Measurements from ENCODE around the gene RSPH1.

RSPH1 gene

DNA sequence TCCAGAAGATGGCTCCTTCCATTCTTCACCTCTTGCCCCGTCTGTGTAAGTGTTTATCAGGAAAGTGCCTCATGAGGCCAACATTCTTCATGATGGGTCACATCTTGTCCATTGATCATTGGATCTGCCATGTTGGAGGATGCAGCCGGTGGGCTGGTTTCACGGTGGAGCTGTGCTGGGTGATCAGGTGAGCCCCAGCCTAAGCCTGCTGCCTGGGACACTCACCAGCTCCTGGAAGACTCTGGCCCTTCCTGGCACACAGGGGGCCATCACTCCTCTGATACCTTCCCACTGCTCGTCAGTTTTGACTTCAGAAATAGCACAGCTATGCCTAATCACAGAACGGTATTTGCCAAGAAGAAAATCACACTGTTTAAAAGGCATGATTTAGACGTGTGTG, 54.1 kb downstream of the RSPH1 start:
- TF ChIP-seq, protein P1, sequence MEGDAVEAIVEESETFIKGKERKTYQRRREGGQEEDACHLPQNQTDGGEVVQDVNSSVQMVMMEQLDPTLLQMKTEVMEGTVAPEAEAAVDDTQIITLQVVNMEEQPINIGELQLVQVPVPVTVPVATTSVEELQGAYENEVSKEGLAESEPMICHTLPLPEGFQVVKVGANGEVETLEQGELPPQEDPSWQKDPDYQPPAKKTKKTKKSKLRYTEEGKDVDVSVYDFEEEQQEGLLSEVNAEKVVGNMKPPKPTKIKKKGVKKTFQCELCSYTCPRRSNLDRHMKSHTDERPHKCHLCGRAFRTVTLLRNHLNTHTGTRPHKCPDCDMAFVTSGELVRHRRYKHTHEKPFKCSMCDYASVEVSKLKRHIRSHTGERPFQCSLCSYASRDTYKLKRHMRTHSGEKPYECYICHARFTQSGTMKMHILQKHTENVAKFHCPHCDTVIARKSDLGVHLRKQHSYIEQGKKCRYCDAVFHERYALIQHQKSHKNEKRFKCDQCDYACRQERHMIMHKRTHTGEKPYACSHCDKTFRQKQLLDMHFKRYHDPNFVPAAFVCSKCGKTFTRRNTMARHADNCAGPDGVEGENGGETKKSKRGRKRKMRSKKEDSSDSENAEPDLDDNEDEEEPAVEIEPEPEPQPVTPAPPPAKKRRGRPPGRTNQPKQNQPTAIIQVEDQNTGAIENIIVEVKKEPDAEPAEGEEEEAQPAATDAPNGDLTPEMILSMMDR (IDR thresholded peaks at IDR 0.05): no peak
- Histone ChIP-seq H3K4me3 (no peak overlapping the region), H3K27ac (no peak overlapping the region)
- no peak for DNase-seq (ENCODE audit: low spot score)

DNA sequence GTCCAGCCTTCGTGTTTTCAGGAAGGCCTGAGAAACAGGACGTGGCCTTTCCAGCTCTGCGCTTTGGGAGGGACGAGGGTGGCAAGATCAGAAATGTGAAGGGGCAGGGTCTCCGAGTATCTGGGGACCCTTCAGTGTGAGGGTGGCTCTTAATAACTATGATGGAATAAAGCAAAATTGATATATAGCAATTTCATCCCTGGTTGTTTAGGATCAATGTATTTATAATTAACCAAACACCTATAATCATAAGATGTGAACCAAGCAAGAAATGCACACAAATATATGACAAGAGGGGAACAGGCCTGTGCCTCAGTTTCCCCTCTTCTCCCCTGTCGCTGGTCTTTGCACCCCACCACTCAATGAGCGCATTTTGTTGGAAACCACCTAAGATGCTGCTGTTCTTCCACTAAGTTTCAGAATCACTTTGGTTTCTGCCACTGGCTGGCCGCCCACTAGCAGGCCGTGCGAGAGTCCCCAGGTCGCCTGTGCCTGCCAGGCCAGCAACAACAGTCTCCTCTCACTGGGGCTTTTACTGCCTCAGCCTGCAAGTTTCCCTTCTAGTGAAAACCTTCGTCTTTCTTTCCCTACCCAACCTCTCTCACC, 55.7 kb downstream of the RSPH1 start:
- DNase-seq (ENCODE audit: low spot score): no peak
- Histone ChIP-seq H3K4me3 (no peak overlapping the region), H3K27ac (no peak overlapping the region)
- TF ChIP-seq, protein P1 (IDR thresholded peaks at IDR 0.05): no peak

DNA sequence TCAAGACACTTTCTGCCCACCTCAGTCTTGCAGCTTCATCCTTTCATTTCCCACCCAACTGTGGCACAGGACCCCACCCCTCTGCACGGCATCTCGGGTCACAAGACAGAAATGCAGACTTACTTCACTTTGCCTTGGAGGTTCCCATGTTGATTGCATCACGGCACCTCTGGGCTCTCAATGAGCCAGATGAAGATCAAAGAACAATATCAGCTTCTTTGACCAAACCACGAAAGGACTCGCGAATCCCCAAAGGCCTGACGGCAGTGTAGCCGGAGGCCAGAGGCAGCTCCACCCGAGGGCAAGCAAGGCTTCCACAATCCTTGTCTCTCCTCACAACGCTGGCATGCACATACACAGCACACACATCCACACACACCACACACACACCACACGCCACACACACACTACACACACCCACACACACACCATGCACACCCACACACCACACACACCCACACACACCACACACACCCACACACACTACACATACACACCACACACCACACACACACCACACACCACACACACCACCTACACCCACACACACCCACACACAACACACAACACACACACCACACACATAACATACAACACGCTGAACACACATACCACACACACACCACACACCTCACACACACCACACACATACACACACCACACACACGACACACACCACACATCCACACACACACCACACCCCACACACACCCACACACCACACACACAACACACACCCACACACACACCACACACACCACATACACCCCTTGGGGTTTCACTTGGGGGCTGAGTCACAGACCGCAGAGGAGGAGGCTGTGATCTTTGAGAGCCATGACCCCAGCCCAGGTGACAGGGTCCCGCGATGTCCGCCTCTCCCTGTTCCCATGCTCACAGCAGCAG, 56.5 kb downstream of the RSPH1 start:
- DNase-seq (ENCODE audit: low spot score): no peak
- TF ChIP-seq, protein P1 (IDR thresholded peaks at IDR 0.05): no peak
- Histone ChIP-seq H3K4me3 (no peak overlapping the region), H3K27ac (no peak overlapping the region)

DNA sequence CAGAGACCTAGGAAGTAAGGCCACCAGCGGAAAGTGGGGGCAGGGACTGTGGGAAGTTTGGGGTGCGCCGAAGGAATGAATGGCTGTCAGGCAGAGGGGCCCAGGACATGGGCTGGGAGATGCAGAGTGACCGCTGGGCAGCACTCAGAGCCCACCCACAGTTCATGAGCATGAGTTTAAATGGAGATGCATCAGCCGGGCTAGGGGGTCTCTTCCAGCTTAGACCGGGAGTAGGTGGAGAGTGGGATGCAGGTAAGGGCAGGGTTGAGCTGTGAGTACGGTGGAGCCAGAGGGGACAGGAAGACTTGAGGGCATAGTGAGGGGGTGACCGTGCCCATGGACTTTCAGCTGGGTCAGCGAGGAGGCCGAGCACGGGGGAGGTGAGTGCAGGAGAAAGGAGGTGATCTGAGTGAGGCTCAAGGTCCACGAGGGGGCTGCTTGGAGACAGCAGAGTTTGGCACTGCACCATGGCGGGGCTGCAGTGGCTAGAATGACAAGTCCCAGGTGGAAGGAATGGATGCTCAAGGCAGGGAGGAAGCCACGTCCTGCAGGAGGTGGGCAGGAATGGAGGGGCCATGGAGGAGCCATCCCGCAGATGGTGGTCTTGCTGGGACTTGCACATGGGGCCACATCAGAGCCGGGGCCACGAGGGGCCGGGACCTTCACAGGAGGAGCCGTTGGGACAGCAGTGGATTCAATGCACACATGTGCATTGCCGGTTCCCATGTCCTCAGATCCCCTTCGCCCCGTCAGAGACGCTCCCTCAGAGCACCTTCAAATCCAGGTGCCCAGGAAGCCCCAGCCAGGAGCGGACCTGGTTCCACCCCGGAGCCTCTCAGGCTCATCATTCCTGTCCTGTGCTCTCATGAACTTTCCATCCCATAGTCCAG, 57.5 kb downstream of the RSPH1 start:
- no peak overlapping the region for H3K4me3 ChIP-seq
- H3K27ac ChIP-seq: no peak overlapping the region
- TF ChIP-seq, protein P1 (IDR thresholded peaks at IDR 0.05): no peak
- no peak for DNase-seq (ENCODE audit: low spot score)

DNA sequence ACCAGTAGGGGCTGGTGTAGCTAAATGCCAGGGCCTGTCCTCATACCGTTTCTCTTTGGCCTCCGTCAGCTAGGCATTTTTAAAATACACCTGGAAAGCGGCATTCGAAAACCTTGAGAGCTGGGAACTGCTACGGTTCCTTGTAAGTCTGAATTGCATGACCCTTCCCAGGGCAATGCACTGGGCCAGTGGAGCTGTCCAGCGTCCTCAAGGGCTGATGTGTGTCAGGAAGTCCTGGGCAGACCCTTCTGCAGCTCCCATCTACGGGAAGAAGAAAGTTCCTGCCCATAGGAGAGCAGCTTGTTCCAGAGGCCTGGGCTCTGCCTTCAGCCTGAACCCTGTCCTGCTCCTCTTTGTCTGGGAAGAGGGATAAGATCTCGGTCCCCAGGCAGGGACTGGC, 58.2 kb downstream of the RSPH1 start:
- Histone ChIP-seq H3K4me3 (no peak overlapping the region), H3K27ac (no peak overlapping the region)
- no peak for DNase-seq (ENCODE audit: low spot score)
- TF ChIP-seq, protein P1 (IDR thresholded peaks at IDR 0.05): no peak

DNA sequence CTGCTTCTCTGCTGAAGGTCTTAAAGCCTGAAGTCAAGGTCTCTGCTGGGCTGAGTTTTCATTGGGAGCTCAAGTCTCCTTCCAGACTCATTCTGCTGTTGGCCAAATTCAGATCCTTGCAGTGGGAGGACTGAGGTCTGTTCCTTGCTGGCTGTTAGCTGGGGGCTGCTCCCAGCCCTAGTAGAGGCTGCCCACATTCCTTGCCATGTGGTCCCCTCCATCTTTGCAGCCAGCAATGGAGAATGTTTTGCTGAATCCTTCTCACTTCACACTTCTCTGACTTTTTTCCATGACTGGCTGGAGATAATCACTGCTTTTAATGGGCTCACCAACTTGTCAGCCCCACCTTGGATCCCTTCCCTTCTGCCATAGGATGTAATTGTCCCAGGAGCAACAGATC, 59.1 kb downstream of the RSPH1 start:
- TF ChIP-seq, protein P1 (IDR thresholded peaks at IDR 0.05): no peak
- H3K27ac ChIP-seq: no peak overlapping the region
- DNase-seq (ENCODE audit: low spot score): no peak
- H3K4me3 ChIP-seq: no peak overlapping the region
